ENCODE measurements around the gene RYR3. TPM values are rescaled to one million over a fixed set of nuclear protein-coding genes. Genes with fewer than 3 reads are reported as not detected.
"Not testable (repeated sequence)": the region's sequence is repeated elsewhere in the genome, so short reads cannot be mapped to it uniquely, and the experiment has no call there.

The RYR3 gene
- total and polyA plus RNA-seq, 5 experiments from 2014 or later = 0.17 to 0.22 TPM; not detected in 3

GRCh38 chr15:33587773-33588172 is 277.0 kb downstream of the RYR3 start:
- Mint-ChIP-seq H3K4me3 (no peak overlapping the region), H3K27me3 (peaks cover 0 to 28% (median 7%) of the 10 kb centered on the region in 5 donors), H3K36me3 (no peaks in the 10 kb centered on the region), H3K4me1 (no peaks in the 10 kb centered on the region), H3K27ac (no peak overlapping the region), H3K9me3 (peaks cover 0 to 6% (median 2%) of the 10 kb centered on the region in 9 donors)
- POLR2A ChIA-PET = no interaction called here
- ATAC-seq = no peak
- DNase-seq = no peak

- ATAC-seq = no peak
- Mint-ChIP-seq H3K9me3 (peaks cover 0 to 15% (median 3%) of the 10 kb centered on the region in 9 donors), H3K36me3 (no peaks in the 10 kb centered on the region), H3K27me3 (peaks cover 0 to 23% (median 7%) of the 10 kb centered on the region in 5 donors), H3K27ac (no peak overlapping the region), H3K4me3 (no peak overlapping the region), H3K4me1 (no peaks in the 10 kb centered on the region)
- no peak for DNase-seq
- POLR2A ChIA-PET = no interaction called here
Observed at GRCh38 chr15:33592864-33593263, 282.1 kb downstream of the RYR3 start.

- POLR2A ChIA-PET, H3K4me3 Mint-ChIP-seq, H3K27me3 Mint-ChIP-seq, DNase-seq, H3K27ac Mint-ChIP-seq, H3K9me3 Mint-ChIP-seq, H3K36me3 Mint-ChIP-seq, H3K4me1 Mint-ChIP-seq, ATAC-seq: not testable (repeated sequence)
Observed at GRCh38 chr15:33598382-33598781, 287.6 kb downstream of the RYR3 start.

GRCh38 chr15:33600212-33600611 is 289.4 kb downstream of the RYR3 start:
- no peak overlapping the region for H3K4me3 Mint-ChIP-seq
- H3K9me3 Mint-ChIP-seq = peaks cover 0 to 3% (median 0%) of the 10 kb centered on the region in 9 donors
- peaks cover 0 to 9% (median 3%) of the 10 kb centered on the region in 5 donors for H3K27me3 Mint-ChIP-seq
- no peaks in the 10 kb centered on the region for H3K36me3 Mint-ChIP-seq
- no peak overlapping the region for H3K27ac Mint-ChIP-seq
- no peak for DNase-seq
- no peaks in the 10 kb centered on the region for H3K4me1 Mint-ChIP-seq
- POLR2A ChIA-PET = no interaction called here
- no peak for ATAC-seq

- POLR2A ChIA-PET = no interaction called here
- no peak for ATAC-seq
- H3K4me1 Mint-ChIP-seq = no peaks in the 10 kb centered on the region
- H3K9me3 Mint-ChIP-seq = no peaks in the 10 kb centered on the region
- H3K4me3 Mint-ChIP-seq = no peak overlapping the region
- H3K36me3 Mint-ChIP-seq = no peaks in the 10 kb centered on the region
- peaks cover 1 to 9% (median 3%) of the 10 kb centered on the region in 5 donors for H3K27me3 Mint-ChIP-seq
- H3K27ac Mint-ChIP-seq = no peak overlapping the region
- DNase-seq = no peak
Observed at GRCh38 chr15:33601461-33601860, 290.7 kb downstream of the RYR3 start.

- Mint-ChIP-seq H3K36me3 (no peaks in the 10 kb centered on the region), H3K9me3 (no peaks in the 10 kb centered on the region), H3K27ac (no peak overlapping the region), H3K27me3 (peaks cover 0 to 17% (median 3%) of the 10 kb centered on the region in 5 donors), H3K4me3 (no peak overlapping the region), H3K4me1 (no peaks in the 10 kb centered on the region)
- POLR2A ChIA-PET = no interaction called here
- DNase-seq (no peak), ATAC-seq (no peak)
Observed at GRCh38 chr15:33608714-33609113, 297.9 kb downstream of the RYR3 start.

- Mint-ChIP-seq H3K27me3 (peaks cover 1 to 21% (median 4%) of the 10 kb centered on the region in 5 donors), H3K9me3 (no peaks in the 10 kb centered on the region), H3K36me3 (peaks cover 0 to 6% (median 0%) of the 10 kb centered on the region in 3 donors), H3K27ac (no peak overlapping the region), H3K4me3 (no peak overlapping the region), H3K4me1 (no peaks in the 10 kb centered on the region)
- no peak for ATAC-seq
- POLR2A ChIA-PET = no interaction called here
- DNase-seq = no peak
Observed at GRCh38 chr15:33612721-33613304, 302.0 kb downstream of the RYR3 start.

- Mint-ChIP-seq H3K27me3 (peaks cover 1 to 21% (median 4%) of the 10 kb centered on the region in 5 donors), H3K27ac (no peak overlapping the region), H3K36me3 (peaks cover 0 to 6% (median 0%) of the 10 kb centered on the region in 3 donors), H3K9me3 (no peaks in the 10 kb centered on the region), H3K4me3 (no peak overlapping the region), H3K4me1 (no peaks in the 10 kb centered on the region)
- POLR2A ChIA-PET = no interaction called here
- DNase-seq (no peak), ATAC-seq (no peak)
Observed at GRCh38 chr15:33616475-33616874, 305.7 kb downstream of the RYR3 start.

- DNase-seq (no peak), ATAC-seq (no peak)
- Mint-ChIP-seq H3K4me3 (no peak overlapping the region), H3K9me3 (peaks cover 0 to 2% (median 0%) of the 10 kb centered on the region in 9 donors), H3K4me1 (no peaks in the 10 kb centered on the region), H3K36me3 (peaks cover 0 to 6% (median 0%) of the 10 kb centered on the region in 3 donors), H3K27me3 (peaks cover 1 to 28% (median 13%) of the 10 kb centered on the region in 5 donors), H3K27ac (no peak overlapping the region)
- POLR2A ChIA-PET = no interaction called here
Observed at GRCh38 chr15:33618350-33618749, 307.6 kb downstream of the RYR3 start.

GRCh38 chr15:33621141-33621540 is 310.4 kb downstream of the RYR3 start:
- POLR2A ChIA-PET = no interaction called here
- H3K27me3 Mint-ChIP-seq = peaks cover 3 to 46% (median 19%) of the 10 kb centered on the region in 5 donors
- no peak overlapping the region for H3K27ac Mint-ChIP-seq
- no peaks in the 10 kb centered on the region for H3K4me1 Mint-ChIP-seq
- ATAC-seq (no peak), DNase-seq (no peak)
- H3K4me3 Mint-ChIP-seq = no peak overlapping the region
- peaks cover 0 to 4% (median 0%) of the 10 kb centered on the region in 3 donors for H3K36me3 Mint-ChIP-seq
- H3K9me3 Mint-ChIP-seq = peaks cover 0 to 5% (median 0%) of the 10 kb centered on the region in 9 donors

- H3K27me3 Mint-ChIP-seq = peaks cover 4 to 53% (median 26%) of the 10 kb centered on the region in 5 donors
- POLR2A ChIA-PET = no interaction called here
- no peak overlapping the region for H3K4me3 Mint-ChIP-seq
- H3K4me1 Mint-ChIP-seq = no peaks in the 10 kb centered on the region
- peaks cover 0 to 8% (median 0%) of the 10 kb centered on the region in 9 donors for H3K9me3 Mint-ChIP-seq
- no peak for DNase-seq
- no peak overlapping the region for H3K27ac Mint-ChIP-seq
- no peaks in the 10 kb centered on the region for H3K36me3 Mint-ChIP-seq
- ATAC-seq = no peak
Observed at GRCh38 chr15:33623010-33623409, 312.2 kb downstream of the RYR3 start.

- Mint-ChIP-seq H3K36me3 (no peaks in the 10 kb centered on the region), H3K9me3 (peaks cover 0 to 8% (median 0%) of the 10 kb centered on the region in 9 donors), H3K27ac (no peak overlapping the region), H3K4me3 (no peak overlapping the region), H3K4me1 (no peaks in the 10 kb centered on the region), H3K27me3 (peaks cover 4 to 55% (median 27%) of the 10 kb centered on the region in 5 donors)
- DNase-seq (no peak), ATAC-seq (no peak)
- POLR2A ChIA-PET = no interaction called here
Observed at GRCh38 chr15:33624439-33624838, 313.7 kb downstream of the RYR3 start.

GRCh38 chr15:33629647-33630046 is 318.9 kb downstream of the RYR3 start:
- Mint-ChIP-seq H3K36me3 (no peaks in the 10 kb centered on the region), H3K27ac (no peak overlapping the region), H3K9me3 (peaks cover 0 to 7% (median 0%) of the 10 kb centered on the region in 9 donors), H3K4me1 (no peaks in the 10 kb centered on the region), H3K27me3 (peaks cover 1 to 45% (median 16%) of the 10 kb centered on the region in 5 donors), H3K4me3 (no peak overlapping the region)
- ATAC-seq (no peak), DNase-seq (no peak)
- POLR2A ChIA-PET = no interaction called here

GRCh38 chr15:33636234-33636633 is 325.5 kb downstream of the RYR3 start:
- no peak overlapping the region for H3K27ac Mint-ChIP-seq
- POLR2A ChIA-PET = no interaction called here
- peaks cover 0 to 7% (median 2%) of the 10 kb centered on the region in 4 donors for H3K4me1 Mint-ChIP-seq
- no peaks in the 10 kb centered on the region for H3K9me3 Mint-ChIP-seq
- H3K36me3 Mint-ChIP-seq = no peaks in the 10 kb centered on the region
- no peak for DNase-seq
- peaks cover 0 to 28% (median 13%) of the 10 kb centered on the region in 5 donors for H3K27me3 Mint-ChIP-seq
- no peak overlapping the region for H3K4me3 Mint-ChIP-seq
- no peak for ATAC-seq
